HUES6 (cell line): ENCODE results near the gene BTBD6.
"Not testable (repeated sequence)": the region's sequence is repeated elsewhere in the genome, so short reads cannot be mapped to it uniquely, and the experiment has no call there.

Experiments used
- H3K27ac ChIP-seq: 2 replicates; pipeline ENCODE4 v1.7.0; 2013; ENCODE audit warnings: low read depth, mild to moderate bottlenecking, low read length, inconsistent platforms
- H3K27me3 ChIP-seq: 2 replicates; pipeline ENCODE4 v1.6.1; 2013; ENCODE audit warnings: low read length; ENCODE audit not compliant: control insufficient read depth, insufficient read depth
- H3K36me3 ChIP-seq: 2 replicates; pipeline ENCODE4 v1.6.1; 2013; ENCODE audit warnings: low read length; ENCODE audit not compliant: control insufficient read depth, insufficient read depth
- H3K4me1 ChIP-seq: 2 replicates; pipeline ENCODE4 v1.6.1; 2013; ENCODE audit warnings: low read length; ENCODE audit not compliant: control insufficient read depth, insufficient read depth
- H3K4me3 ChIP-seq: 2 replicates; pipeline ENCODE4 v1.5.1; 2013; ENCODE audit warnings: low read depth, low read length
- H3K9ac ChIP-seq: one replicate; pipeline ENCODE4 v1.6.1; 2013; ENCODE audit warnings: mild to moderate bottlenecking, low read length
- H3K9me3 ChIP-seq: 2 replicates; pipeline ENCODE4 v1.6.1; 2013; ENCODE audit warnings: low read depth, low read length; ENCODE audit not compliant: control insufficient read depth, insufficient read depth

BTBD6 gene

GRCh38 chr14:105274637-105275036, 26.3 kb downstream of the BTBD6 start:
- H3K4me1 ChIP-seq = no peaks in the 10 kb centered on the region
- no peaks in the 10 kb centered on the region for H3K9me3 ChIP-seq
- H3K36me3 ChIP-seq = no peaks in the 10 kb centered on the region

DNA sequence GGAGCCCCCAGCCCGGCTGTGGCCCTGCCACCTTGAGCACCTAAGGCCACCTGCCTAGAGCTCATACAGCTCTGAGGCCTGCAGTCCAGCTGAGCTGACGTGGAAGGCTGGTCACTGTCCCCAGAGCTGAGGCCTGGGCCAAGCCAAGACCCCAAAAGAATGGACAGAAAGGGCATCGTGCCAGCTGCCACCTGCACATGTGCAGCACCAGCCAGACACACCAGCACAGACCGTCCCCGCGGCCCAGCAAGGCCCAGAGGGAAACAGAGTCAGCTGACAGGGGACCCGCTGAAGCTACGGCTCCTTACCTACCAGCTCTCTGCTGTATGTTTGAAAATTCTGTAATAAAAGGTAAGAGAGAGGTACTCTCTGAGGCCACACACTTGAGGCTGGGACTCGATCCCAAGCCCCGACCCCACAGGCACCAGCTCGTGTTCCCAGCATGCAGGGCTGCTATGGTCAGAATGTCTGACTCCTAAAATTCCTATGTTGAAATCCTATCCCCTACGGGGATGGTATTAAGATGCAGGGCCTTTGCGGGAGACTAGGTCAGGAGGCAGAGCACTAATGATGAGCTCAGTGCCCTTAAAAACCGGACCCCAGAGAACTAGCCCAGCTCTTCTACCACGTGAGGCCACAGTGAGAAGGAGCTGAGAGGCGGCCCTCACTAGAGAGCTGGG, 27.1 kb downstream of the BTBD6 start:
- no peak overlapping the region for H3K9ac ChIP-seq
- H3K4me3 ChIP-seq = no peak overlapping the region
- H3K9me3 ChIP-seq = no peaks in the 10 kb centered on the region
- no peak overlapping the region for H3K27ac ChIP-seq
- no peaks in the 10 kb centered on the region for H3K27me3 ChIP-seq
- peaks cover 2% of the 10 kb centered on the region; the same call in 1 of the 2 replicates for H3K36me3 ChIP-seq
- H3K4me1 ChIP-seq = no peaks in the 10 kb centered on the region

More at GRCh38 chr14:105274637-105275036, 26.3 kb downstream of the BTBD6 start:
- Histone ChIP-seq H3K27me3 (no peaks in the 10 kb centered on the region), H3K9ac (no peak overlapping the region), H3K27ac (no peak overlapping the region), H3K4me3 (no peak overlapping the region)

GRCh38 chr14:105277448-105277847, 29.1 kb downstream of the BTBD6 start:
- not testable (repeated sequence) for H3K4me1 ChIP-seq, H3K36me3 ChIP-seq, H3K27ac ChIP-seq, H3K4me3 ChIP-seq, H3K9ac ChIP-seq, H3K27me3 ChIP-seq, H3K9me3 ChIP-seq

DNA sequence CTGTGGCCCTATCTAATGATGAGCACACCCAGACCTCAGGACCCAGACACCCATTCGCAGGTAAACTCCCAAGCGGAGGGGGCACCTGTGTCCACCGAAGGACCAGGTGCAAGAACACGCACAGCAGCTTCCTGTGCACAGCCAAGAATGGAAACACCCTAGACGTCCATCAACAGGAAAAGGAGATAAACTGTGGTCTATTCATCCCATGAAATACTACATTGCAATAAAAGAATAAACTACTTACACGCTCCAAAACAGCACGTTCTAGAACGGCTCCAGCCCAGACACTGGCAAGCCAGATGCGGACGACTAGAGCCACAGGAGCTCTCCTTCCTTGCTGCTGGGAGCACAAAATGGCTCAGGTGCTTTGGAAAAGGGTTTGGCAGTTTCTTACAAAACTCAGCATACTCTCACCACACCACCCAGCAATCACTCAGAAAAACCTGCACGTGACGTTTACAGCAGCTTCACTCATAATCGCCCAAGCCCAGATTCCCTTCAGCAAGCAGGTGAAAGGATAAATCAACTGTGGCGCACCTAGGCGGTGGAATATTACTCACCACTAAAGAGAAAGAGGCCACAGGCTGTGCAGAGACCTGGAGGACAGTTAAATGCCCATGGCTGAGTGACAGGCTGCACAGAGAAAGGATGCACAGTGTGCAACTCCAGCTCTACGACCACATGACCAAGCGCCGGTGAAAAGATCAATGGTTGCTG, 31.5 kb downstream of the BTBD6 start:
- Histone ChIP-seq H3K27ac (no peak overlapping the region), H3K36me3 (peaks cover 5% of the 10 kb centered on the region; the same call in 1 of the 2 replicates), H3K4me1 (peaks cover 12% of the 10 kb centered on the region), H3K27me3 (no peaks in the 10 kb centered on the region), H3K4me3 (no peak overlapping the region), H3K9ac (no peak overlapping the region), H3K9me3 (no peaks in the 10 kb centered on the region)

DNA sequence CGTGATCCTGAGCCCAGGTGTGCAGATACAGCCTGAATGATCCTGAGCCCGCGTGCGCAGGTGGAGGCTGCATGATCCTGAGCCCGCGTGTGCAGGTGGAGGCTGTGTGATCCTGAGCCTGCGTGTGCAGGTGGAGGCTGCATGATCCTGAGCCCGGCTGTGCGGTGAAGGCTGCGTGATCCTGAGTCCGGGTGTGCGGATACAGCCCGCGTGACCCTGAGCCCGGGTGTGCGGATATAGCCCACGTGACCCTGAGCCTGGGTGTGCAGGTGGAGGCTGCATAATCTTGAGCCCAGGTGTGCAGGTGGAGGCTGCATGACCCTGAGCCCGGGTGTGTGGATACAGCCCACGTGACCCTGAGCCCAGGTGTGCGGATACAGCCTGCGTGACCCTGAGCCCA, 32.2 kb downstream of the BTBD6 start:
- Histone ChIP-seq H3K27ac (no peak overlapping the region), H3K9ac (no peak overlapping the region), H3K36me3 (peaks cover 5% of the 10 kb centered on the region; the same call in 1 of the 2 replicates), H3K27me3 (no peaks in the 10 kb centered on the region), H3K9me3 (no peaks in the 10 kb centered on the region), H3K4me3 (no peak overlapping the region), H3K4me1 (peaks cover 12% of the 10 kb centered on the region)

- Histone ChIP-seq H3K9me3 (no peaks in the 10 kb centered on the region), H3K27ac (no peak overlapping the region), H3K36me3 (peaks cover 5% of the 10 kb centered on the region; the same call in 1 of the 2 replicates), H3K4me3 (no peak overlapping the region), H3K9ac (no peak overlapping the region), H3K27me3 (no peaks in the 10 kb centered on the region), H3K4me1 (peaks cover 12% of the 10 kb centered on the region)
These were observed 33.2 kb downstream of the BTBD6 start for GRCh38 chr14:105281371-105282097.

- H3K9me3 ChIP-seq = no peaks in the 10 kb centered on the region
- H3K4me3 ChIP-seq = no peak overlapping the region
- H3K36me3 ChIP-seq = peaks cover 5% of the 10 kb centered on the region; the same call in 1 of the 2 replicates
- H3K9ac ChIP-seq = no peak overlapping the region
- no peaks in the 10 kb centered on the region for H3K27me3 ChIP-seq
- no peak overlapping the region for H3K27ac ChIP-seq
- peaks cover 12% of the 10 kb centered on the region for H3K4me1 ChIP-seq
These were observed 33.9 kb downstream of the BTBD6 start for GRCh38 chr14:105282098-105282725.

DNA sequence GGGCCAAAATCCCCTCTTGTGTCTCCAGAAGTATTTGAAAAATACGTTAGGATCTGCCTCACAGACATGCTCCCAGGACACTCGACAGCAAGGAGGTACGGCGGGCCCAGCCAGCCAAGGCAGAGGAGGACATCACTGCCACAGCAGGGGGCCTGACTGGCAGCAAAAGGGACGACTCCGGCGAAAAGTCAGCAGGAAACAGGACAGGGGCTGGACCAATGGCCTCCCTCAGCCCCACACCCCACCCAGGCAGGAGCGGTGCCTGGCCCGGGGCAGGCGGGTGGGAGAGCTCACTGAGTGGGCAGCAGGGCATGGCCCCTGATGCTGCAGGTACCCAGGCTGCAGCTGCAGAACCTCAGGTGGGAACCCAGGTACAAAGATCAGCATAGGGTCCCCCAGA, 34.7 kb downstream of the BTBD6 start:
- no peak overlapping the region for H3K27ac ChIP-seq
- peaks cover 5% of the 10 kb centered on the region; the same call in 1 of the 2 replicates for H3K36me3 ChIP-seq
- no peak overlapping the region for H3K9ac ChIP-seq
- H3K4me1 ChIP-seq = peaks cover 12% of the 10 kb centered on the region
- no peaks in the 10 kb centered on the region for H3K27me3 ChIP-seq
- H3K9me3 ChIP-seq = no peaks in the 10 kb centered on the region
- H3K4me3 ChIP-seq = no peak overlapping the region

GRCh38 chr14:105283899-105284298, 35.6 kb downstream of the BTBD6 start:
- H3K9me3 ChIP-seq = no peaks in the 10 kb centered on the region
- no peak overlapping the region for H3K9ac ChIP-seq

GRCh38 chr14:105285174-105285573, 36.8 kb downstream of the BTBD6 start:
- no peak overlapping the region for H3K4me3 ChIP-seq
- no peak overlapping the region for H3K27ac ChIP-seq
- H3K9me3 ChIP-seq = no peaks in the 10 kb centered on the region
- no peaks in the 10 kb centered on the region for H3K27me3 ChIP-seq
- H3K4me1 ChIP-seq = peaks cover 12% of the 10 kb centered on the region
- no peak overlapping the region for H3K9ac ChIP-seq
- peaks cover 5% of the 10 kb centered on the region; the same call in 1 of the 2 replicates for H3K36me3 ChIP-seq

More at GRCh38 chr14:105283899-105284298, 35.6 kb downstream of the BTBD6 start:
- H3K4me3 ChIP-seq = no peak overlapping the region
- peaks cover 12% of the 10 kb centered on the region for H3K4me1 ChIP-seq
- peaks cover 5% of the 10 kb centered on the region; the same call in 1 of the 2 replicates for H3K36me3 ChIP-seq
- no peaks in the 10 kb centered on the region for H3K27me3 ChIP-seq
- no peak overlapping the region for H3K27ac ChIP-seq
